ENCODE results near the gene PTK7.

- TF ChIP-seq FOXK2 (IDR thresholded peaks at IDR 0.05), result no peak
- no peak for TF ChIP-seq L3MBTL2 (conservative IDR thresholded peaks at IDR 0.05)
- no peak for TF ChIP-seq TARDBP (IDR thresholded peaks at IDR 0.05)
- no peak for TF ChIP-seq CTBP1 (IDR thresholded peaks at IDR 0.05; ENCODE audit: borderline replicate concordance)
These were observed 38.4 kb upstream of the PTK7 start for GRCh38 chr6:43037706-43038105.

All from HEK293T (cell line).